D341Med (cell line): ENCODE results near the gene DHX58.
A peak's percentile ranks its signal among the peaks of the same experiment; 100 is the strongest.
"Not testable (repeated sequence)": the region's sequence is repeated elsewhere in the genome, so short reads cannot be mapped to it uniquely, and the experiment has no call there.

Experiments used
- DNase-seq: peaks from one replicate; pipeline ENCODE4 v3.0.0; 2012; ENCODE audit warnings: low spot score

Gene DHX58

DNA sequence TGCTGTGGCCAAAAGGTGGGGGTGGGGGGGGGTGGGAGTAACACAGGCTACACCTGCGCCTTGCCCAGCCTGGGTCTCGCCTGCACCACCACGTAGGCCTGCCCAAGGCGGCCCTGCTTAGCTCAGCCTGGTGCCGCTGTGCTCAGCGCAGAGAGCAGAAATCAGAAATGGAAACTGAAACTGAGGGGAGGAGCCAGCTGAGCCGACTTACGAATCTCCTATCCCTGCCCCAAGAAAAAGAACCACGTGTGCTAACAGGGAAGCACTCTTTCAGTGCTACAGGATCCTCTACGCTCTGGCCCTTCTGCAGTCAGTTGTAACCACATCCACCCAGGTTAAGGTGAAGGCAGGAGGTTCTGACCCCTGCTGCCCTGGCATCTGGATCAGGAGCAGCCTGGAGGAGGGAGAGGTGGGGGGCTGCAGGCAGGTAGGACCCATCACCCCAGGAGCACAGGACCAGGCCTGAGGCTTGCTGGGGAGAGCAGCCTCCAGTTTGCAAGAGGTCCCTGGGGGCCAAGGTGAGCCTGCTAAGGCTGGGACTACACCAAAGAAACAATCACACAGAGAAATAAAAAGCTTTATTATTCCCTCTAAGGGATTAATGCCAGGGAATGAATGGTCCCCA is at the start of gene DHX58:
Gene DHX58 (minus strand): TSS at position 163 of the 625 bp plus-strand sequence. CDS start 822 bp downstream, outside the sequence.
- no peak for DNase-seq

DNA sequence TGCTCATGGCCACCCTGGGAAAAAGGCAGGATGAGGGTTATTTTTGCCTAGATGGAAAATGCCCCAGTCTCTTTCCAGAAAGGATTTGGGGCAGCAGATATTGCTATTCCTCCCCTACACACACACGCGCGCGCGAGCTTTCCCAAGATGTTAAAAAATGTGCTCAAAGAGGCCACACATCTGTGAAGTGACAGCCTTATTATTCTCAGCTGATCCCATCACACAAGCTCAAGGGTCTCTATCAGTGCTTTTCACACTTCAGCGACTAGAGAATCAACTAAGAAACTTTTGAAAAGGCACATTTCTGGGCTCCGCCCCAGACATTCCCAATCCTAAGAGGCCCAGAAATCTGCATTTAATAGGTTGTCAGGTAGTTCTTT is 48.0 kb upstream of the DHX58 start:
- no peak for DNase-seq

DNA sequence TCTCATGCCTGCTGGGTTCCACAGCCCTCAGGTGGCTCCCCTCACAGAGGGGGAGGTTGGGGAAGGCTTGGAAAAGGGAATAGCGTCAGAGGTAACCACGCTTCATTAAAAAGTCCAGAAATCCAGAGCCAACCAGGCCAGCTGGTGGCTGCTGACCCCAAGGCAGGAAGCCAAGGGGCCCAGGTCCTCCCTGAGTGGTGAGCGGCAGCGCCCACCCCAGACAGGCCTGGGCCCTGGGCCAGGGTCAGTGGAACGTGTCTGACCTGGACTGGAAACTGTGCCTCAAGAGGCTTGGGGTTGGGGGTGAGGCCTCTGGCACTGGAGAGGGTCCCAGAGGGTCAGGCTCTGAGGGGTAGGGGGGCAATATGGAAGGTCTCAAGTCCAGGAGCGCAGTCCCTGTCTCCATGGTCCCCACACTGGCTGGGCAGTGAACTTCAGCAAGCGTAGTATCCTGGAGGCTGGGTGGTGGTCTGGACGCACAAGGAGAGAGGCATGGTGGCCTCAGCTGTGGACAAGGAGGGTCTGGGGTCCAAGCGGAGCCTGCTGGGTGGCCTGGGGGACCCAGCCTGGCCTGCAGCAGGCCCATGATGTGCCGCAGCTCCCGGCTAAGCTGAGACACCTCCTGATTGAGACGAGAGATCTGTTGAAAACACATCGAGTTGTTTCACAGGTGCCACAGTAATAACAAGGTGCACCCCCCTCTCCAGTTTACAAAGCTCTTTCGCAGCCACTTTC is 47.4 kb upstream of the DHX58 start:
- no peak for DNase-seq

DNA sequence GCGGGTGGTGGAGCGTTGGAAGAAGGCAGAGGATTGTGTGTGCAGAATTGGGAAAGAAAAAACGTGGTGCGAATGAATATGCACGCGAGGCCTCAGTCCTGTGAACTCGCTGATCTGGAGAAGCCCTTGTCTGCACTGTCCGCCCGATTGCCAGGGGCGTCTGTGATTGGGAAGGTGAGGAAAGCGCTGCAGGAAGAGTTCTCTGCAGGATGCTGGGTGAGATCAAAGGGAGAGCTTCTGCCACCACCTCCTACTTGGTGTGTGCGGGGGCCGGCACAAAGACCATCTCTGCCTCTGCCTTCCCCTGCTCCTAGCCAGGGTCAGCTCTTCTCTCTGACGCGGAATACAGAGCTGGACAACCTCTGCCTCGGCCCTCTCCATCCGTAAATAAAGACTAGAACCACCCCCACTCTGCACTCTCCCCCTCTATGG is 43.1 kb upstream of the DHX58 start:
- DNase-seq = no peak

DNA sequence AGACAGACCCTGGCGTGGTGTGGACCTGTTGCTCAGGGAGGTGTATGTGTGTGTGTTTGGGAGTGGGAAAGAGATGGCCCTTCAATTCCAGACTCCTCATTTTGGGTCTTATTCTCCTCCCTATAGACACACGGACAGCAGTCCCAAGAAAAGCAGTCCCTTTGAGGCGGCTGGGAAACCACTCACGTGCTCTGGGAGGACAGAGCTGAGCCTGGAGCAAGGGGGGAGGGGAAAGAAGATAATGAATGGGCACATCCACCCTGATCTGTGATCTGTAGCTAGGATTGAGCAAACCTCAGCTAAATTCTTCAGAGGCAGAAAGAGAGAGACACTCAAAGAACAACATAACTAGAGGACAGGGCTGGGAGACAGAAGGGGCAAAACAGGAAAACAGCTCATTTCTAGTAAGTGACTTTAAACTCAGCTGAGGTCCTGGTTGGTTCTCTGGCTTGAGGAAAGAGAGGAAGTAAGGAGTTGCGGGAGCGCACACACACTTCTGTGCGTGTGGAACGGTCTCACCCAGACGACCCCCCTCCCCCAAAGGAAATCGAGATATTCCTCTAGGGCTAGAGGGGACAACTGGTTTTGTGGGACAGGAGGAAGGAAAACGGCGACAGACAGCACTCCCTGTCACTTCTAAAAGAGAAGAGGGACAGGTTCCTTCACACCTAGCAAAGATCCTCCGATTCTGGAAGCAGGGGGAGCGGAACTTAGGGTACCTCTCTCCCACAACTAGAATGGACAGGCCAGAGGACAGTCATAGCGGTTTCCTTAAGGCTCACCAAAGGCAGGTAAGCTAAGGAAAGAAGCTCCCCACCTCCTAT is 41.6 kb upstream of the DHX58 start:
- no peak for DNase-seq

DNA sequence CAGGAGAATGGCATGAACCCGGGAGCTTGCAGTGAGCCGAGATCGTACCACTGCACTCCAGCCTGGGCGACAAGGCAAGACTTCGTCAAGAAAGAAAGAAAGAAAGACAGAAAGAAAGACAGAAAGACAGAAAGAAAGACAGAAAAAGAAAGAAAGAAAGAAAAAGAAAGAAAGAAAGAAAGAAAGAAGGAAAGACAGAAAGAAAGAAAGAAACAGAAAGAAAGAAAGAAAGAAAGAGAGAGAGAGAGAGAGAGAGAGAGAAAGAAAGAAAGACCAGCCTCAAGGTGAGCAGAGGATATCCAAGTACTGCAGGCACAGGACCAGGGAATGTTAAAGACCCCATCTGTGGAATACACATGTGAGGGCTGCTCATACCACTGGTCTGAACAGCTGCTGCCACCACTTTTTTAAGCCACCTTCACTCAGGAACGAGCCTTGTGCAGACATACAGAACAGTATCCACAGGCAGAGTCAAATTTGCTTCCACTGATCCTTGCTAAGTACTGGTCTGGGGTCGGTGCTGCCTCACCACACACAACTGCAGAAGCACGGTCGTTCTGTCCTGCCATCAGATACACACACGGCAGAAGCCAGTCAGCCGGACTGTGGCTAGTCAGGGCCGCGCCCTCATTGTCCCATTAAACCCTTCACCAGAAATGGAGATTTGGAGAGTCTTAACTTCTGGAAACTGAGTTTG is 34.5 kb upstream of the DHX58 start:
- DNase-seq = no peak

DNA sequence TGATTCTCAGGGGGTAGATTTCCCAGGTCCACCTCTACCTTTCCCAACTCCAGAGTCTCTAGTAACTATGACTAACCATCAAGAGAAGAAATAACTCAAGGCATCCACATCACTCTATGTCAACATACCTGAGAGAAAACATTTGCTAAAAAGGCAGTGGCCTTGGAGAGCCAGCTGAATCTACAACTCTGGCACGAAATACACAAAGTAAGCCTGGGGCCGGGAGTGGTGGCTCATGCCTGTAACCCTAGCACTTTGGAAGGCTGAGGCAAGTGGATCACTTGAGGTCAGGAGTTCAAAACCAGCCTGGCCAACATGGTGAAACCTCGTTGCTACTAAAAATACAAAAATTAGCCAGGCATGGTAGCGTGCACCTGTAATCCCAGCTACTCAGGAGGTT is 30.6 kb upstream of the DHX58 start:
- DNase-seq = not testable (repeated sequence)

DNA sequence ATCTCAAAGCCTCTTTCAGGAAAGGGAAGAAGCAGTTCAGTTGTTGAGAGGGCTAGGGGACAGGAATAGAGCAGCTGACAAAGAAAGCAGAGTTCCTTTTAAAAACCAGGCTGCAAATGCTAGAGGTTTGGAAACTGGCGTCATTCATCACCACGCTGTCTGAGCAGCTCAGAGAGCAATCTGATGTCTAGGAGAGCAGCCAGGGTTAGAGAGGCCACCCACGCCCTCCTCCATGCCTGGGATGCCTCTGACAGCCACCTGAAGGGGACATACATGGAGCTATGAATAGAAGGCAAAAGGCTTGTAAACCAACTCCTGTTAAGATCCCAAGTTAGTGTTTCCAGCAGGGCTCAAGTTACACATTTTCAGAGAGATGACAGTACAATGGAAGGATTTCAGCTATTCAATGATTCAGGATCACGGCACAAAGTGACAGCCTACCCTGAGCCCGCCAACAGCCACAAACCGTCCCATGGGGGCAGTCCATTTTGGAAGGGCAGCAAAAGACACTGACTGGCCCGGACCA is 29.9 kb upstream of the DHX58 start:
- DNase-seq = no peak

DNA sequence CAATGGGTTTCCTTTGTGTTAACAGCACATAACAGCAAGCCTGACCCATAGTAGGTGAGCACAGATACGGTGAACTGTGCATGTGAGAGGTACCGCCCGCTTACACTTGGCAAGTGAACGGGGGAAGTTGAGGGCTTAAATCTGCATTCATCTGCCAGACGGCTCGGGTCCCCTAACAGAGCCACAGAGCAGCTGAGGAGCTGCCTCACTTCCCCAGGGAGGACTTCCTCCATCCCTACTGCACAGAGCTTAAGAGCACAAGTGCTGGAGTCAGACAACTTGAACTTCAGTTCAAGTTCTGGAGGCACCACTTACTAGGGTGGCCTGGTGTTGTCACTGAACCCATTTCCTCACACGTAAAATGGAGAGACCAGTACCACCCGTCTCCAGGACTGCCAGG is 28.9 kb upstream of the DHX58 start:
- peak; percentile 43 for DNase-seq

DNA sequence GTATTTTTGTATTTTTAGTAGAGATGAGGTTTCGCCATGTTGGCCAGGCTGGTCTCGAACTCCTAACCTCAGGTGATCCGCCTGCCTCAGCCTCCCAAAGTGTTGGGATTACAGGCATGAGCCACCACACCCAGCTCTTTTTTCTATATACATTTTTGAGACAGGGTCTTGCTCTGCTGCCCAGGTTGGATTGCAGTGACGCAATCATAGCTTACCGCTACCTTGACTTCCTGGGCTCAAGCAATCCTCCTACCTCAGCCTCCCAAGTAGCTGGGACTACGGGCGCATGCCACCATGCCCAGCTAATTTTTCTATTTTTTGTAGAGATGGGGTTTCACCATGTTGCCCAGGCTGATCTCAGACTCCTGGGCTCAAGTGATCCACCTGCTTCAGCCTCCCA is 28.2 kb upstream of the DHX58 start:
- DNase-seq = not testable (repeated sequence)

DNA sequence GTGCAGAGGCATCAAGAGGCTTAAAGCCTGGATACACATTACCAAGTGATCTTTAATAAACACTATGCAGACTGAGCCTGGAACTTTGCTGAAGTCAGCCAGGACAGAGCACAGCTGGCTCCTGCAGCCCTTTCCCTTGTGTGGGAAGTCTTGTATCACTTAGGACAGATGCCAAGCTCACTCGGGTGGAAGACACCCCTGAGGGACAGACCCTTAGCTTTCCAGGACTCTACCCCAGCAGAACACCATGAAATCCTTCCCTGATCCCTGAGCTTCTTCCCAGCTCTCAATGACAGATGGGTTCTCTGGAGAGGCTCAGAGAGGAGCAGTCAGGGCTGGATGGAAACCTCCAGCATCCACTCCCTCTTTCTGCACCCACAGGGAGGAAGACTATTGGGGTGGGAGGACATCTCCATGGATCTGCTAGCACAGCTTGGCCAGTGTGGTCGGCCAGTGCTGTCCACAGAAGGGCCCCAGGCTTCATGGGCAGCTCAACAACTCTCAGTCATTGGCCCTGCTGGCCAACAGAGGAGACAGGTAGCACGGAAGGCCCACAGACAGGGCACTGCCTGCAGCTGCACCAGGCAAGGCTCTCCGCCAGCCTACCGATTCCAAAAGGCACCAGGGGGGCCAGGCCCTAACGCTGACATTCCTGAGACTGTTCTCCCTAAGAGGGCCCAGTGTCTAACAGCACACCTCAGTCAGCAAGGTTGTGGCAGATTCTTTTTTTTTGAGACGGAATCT is 26.4 kb upstream of the DHX58 start:
- peak; percentile 56 for DNase-seq

DNA sequence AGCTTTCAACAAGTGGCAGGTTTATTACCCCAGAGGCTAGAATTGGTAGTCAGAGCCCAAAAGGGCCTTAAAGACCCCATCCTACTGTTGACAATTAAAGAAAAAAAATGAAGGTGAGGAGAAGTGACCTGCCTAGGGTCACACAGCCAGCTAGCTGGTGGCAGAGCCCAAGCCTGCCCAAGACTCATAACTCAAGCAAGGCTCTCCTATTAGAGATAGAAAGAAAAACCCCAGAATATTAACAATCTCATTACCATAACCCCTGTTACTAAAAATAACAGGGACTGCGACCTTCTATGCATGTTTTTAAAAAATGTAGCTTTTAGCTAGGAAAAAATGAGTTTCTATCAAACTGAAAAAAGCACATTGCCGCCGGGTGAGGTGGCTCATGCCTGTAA is 24.1 kb upstream of the DHX58 start:
- no peak for DNase-seq

DNA sequence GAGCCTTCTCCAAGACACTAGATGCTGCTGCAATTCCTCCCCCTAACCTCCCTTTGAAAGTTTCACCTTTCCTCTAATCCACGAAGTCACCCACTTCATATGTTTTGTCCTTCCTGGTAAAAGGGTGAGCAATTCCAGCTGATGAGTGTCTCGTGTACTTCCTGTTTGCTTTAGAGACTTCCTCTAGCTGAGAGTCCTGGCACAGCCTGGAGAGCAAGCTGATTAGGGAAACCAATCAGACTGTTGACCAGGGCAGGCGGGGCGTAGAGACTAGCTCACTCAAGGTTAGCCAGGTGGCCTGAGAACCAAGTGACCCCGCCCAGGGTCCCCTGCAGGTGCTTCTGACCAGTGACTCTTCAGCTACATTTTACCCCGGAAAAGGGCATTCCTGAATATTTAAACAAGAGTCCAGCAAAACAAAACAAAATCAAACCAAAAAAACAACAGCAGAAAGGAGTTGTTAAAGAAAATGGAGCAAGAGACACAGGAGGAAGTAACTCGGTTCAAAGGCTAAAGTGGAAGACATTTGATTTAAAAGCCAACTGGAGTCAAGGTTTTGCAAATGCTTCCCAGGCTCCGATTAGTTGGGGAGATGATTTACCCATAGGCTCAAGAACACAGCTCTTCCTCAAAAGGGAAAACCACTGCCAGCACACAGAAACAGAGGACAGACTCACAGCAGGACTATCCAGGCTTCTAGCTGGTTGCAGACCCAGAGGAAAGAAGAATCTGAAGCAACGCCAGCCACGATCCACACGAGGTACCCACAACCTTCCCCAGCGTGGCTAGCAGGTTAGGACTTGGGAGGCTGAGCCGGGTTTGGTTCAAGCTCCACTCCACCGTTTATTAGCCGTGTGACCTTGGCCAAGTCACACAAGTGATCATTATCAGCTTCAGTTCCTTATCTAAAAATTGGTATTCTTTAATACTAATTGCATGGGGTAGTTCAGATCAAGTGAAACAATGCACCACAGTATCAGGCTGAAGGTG is 23.4 kb upstream of the DHX58 start:
- DNase-seq = no peak

DNA sequence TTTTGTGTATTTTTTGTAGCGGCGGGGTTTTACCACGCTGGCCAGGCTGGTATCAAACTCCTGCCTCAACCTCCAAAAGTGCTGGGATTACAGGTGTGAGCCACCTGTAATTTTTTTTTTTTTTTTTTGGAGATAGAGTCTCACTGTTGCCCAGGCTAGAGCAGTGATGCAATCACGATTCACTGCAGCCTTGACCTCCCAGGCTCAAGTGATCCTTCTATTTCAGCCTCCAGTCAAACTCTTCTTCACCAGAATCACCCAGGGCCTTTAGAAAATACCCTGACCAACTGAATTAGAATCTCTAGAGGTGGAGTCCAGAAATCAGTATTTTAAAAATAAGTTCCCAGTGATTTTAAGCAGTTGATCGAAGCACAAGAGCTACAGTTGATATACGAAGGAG is 22.6 kb upstream of the DHX58 start:
- DNase-seq = no peak

DNA sequence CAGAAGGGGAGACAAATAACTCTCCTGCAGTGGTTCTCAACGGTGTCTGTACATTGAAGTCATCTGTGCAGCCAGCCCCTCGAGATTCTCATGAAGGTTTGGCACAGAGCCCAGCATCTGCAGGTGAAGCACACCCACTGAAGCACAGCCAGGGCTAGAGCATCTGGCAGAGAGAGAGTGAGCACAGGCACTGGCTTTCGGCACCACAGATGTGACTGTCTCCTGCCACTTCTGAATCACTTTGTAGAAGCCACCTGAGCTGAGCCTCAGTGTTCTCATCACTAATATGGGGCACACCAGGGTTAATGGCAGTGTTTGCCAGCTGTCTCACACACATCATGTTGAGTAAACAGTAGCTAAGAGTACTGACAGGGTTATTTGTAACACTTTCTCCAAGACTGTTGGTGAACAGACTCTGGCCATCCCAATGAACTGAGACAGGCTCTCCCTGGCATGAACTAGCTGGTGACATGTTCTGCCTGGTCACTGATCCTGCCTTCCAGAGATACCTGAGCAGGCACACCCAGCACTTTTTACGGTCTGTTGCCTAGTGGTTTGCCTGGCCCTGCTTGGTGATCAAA is 21.0 kb upstream of the DHX58 start:
- no peak for DNase-seq

DNA sequence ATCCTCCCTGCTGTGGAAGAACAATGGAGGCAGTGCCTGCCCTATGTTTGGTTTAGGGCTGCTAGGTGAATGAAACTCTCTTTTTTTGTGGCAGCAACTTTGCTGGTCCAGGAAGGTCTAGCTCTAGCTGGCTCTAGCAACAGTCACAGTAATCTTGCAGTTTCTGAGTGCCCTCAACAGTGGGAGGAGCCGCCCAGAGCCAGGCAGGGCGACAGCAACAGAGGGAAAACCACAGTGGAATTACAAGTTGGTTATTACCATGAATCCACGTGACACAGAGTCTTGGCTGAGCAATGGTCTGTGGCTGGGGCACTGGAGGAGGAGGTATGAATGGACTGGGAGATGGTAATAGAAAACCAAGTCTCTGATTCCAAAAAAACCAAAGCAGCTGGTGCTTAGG is 20.4 kb upstream of the DHX58 start:
- no peak for DNase-seq

DNA sequence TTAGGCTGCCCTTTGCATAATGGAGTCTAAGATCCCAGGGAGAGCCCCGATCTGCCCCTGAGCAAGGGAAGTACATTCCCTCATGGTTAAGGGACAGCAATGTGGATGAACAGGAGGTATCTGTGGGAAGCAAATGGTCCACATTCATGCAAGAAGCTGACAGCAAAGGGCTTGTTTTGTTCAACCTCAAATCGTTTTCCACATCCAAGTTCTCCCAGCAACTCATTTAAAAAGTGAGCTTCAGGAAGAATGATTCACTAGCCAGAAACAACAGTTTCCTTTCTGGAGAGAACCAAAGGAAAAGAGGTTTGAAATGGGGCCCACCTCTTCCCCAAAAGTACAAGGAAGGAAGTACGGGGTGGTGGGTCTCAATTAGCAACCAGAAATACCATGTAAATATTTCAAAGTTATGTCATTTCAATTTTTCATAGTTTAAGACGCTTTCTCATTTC is 19.5 kb upstream of the DHX58 start:
- no peak for DNase-seq

DNA sequence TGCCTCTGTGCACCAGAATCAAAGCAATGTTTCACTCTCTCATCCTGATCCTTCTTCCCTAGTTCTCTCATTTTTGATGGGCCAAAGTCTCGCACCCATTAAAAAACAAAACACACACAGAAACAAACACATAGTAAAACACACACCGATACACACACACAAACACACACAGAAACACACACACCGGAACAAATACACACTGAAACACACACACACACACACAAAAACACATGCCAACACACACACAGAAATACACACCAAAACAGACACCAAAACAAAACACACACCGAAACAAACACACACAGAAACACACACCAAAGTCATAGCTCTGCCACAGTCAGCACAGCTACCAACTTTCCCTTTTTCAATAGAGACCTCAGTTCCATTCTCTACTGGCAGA is 18.7 kb upstream of the DHX58 start:
- DNase-seq = no peak

DNA sequence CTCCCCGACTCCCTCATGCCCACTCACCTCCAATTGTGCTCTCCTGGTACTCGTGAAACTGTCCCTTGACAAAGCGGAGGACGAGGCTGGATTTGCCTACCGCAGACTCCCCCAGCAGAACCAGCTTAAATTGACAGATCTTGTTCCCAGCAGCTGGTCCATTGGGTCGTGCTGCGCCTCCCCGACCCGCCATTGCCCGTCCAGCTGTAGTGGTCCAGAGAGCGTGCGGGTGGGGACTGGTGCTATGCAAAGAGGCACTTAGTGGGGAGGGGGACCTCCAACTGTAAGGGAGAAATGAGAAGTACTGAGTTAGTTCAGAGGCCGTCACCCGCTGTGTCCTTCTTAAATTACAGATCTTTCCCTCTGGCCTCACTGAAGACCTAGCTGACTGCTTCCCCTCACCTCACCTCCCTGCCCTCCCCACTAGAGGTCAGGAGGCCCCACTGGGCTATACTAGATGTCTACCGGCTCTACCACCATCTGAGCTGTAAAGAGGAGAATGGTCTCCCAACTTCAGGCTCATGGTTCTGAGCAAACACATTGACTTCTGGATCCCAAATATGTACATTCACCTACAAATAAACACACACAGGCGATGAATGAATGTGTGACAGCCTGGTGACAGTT is 17.9 kb upstream of the DHX58 start:
- DNase-seq = no peak
